GM12891 (cell line): ENCODE data around the gene SEC24B.

Experiments
- POLR2A ChIP-seq: IDR thresholded peaks from 2 replicates; pipeline ENCODE4 v1.6.1; 2011; ENCODE audit warnings: low read depth, low read length, control low read depth
- POLR2AphosphoS5 ChIP-seq: IDR thresholded peaks from 2 replicates; pipeline ENCODE4 v1.6.1; 2011; ENCODE audit warnings: low read depth, low read length, control low read depth
- POU2F2 ChIP-seq: IDR thresholded peaks from 2 replicates; pipeline ENCODE4 v1.6.1; 2011; ENCODE audit warnings: low read depth, mild to moderate bottlenecking, control low read depth, low read length, moderate library complexity

DNA sequence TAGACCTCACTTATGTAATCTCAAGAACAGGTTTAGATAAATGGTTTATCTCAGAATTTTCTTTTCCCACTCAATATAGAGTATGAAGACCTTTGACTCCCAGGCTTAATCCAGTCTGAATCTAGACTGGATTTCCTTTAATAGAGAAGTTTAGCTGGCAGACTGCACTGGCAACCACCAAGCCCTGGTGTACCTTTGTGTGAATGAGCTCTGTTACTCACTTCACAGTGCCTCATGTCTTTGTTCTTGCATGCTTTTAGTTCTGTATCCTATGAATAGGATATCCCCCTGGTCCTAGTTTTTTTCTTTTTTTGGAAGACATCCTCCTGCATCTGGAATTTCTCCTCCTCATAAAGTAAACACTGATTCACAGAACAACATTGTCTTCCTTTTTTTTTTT, 73.3 kb downstream of the SEC24B start:
- no peak for TF ChIP-seq POLR2A
- no peak for TF ChIP-seq POLR2AphosphoS5
- no peak for TF ChIP-seq POU2F2
